Activated CD4-positive, alpha-beta T cell treated with anti-CD3 and anti-CD28 coated beads for 1 hour (primary cell): ENCODE data around the gene TRANK1.
"Not testable (repeated sequence)": the region's sequence is repeated elsewhere in the genome, so short reads cannot be mapped to it uniquely, and the experiment has no call there.

Source experiments
- DNase-seq: peaks from one replicate; pipeline ENCODE4 v3.0.0-alpha.2; 2020

Gene TRANK1

DNA sequence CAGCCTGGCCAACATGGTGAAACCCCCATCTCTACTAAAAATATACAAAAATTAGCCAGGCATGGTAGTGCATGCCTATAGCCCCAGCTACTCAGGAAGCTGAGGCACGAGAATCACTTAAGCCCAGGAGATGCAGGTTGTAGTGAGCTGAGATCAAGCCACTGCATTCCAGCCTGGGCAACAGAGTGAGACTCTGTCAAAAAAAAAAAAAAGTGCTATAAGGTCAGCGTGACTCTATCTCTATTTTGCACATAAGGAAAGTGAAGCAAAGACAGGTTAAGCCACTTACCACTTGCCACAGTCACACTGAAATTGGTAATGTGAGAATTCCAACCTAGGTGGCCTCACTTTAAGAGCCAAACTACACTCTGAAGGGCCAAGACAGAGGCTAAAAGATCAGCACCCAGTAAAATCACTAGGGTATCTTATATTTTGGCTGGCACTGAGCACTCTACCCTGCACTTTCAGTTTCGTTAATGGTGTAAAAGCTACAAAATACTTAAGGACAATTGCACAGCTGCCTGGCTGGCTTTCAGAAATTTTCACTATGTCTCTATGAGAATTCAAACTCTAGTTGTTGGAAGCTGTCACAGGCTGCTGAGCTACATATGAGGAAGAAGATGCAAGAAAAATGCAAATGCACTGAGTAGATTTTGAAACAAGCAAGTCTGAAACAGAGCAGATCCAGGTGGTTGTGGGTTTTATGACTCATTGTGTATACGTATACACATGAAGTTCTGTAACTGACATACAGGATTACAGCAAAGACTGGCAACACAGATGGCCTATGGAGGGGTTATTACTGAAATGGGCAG, 32.7 kb downstream of the TRANK1 start:
- DNase-seq: no peak

GRCh38 chr3:36909666-36910065, 35.2 kb downstream of the TRANK1 start:
- DNase-seq: no peak

- no peak for DNase-seq
Measured at GRCh38 chr3:36909181-36909580, 35.7 kb downstream of the TRANK1 start.

DNA sequence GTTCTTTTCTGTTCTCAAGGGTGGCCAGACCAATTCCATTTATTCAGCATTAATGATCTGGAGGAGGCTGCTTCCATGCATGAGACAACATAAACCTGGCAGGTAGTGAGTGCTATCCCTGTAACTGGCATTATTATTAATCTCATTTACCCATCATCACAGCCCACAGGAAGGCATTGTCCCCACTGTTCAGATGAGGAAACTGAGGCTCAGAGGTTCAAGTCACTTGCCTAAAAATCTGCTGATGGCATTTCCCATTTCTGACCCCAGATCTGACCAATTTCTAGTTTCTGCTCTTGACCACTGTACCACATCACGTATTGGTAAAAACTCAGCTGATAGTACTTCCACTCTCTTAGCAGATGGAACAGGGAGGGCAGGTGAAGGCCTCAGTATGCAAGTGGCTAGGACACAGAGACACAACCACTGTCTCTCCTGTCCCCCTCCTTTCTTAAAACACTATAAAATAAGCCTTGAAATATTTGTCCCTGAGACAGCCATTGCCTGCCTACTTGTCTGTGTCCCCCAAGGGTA, 36.1 kb downstream of the TRANK1 start:
- DNase-seq: no peak

DNA sequence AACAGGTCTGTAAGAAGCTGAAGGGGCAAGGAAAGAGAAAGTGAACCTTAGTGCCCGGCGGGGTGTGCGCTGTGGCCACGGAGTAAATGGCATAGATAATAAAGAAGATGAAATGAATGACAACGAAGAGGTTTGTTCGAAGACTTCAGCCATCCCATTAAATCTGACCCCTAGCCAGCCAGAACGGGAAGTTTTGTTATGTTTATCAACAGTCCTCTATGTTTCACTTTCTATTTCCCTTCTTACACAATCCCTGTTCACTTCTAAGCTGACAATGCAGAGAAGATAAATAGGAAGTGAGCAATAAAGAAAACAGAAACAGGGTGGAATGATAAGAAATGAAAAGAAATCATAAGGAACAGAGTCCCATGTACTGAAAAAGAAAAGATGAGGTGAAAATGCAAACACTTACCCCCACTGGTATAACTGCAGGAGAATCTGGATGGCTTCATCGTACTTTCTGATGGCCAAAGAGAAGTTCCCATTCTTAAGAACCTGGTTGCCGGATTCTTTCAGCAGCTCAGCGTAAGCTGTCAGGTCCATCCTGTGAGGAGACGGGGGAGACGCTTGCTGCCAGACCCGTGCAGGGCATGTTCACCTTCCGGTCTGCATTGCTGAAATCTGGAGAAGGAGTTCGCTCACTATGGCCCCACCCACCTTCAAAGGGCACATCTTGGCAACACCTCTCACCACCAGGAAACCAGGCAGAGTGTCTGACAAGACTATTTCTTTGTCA, 36.8 kb downstream of the TRANK1 start:
- peak; percentile 55 for DNase-seq

GRCh38 chr3:36906504-36907149, 38.2 kb downstream of the TRANK1 start:
- DNase-seq: no peak

DNA sequence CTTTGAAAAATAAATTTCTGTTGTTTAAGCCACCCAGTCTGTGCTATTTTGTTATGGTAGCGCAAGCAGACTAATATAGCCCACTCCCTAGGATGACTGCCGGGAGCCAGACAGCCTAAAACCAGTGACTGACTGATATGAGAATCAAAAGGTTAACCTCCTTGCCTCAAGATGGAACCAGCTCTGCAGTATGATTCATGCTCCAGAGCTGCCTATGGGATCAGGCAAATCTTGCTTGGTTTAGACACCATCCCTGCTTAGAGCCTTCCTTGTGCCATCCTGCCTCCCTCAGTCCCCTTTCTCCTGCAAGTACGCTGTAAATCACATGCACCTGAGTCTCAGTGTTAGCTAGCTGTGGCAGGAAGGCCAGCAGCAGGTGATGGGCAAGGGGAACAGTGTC, 39.3 kb downstream of the TRANK1 start:
- DNase-seq: no peak

GRCh38 chr3:36904641-36905040, 40.2 kb downstream of the TRANK1 start:
- DNase-seq: no peak

- DNase-seq: not testable (repeated sequence)
Measured at GRCh38 chr3:36904065-36904464, 40.8 kb downstream of the TRANK1 start.

- DNase-seq: no peak
Measured at GRCh38 chr3:36903119-36903882, 41.6 kb downstream of the TRANK1 start.

DNA sequence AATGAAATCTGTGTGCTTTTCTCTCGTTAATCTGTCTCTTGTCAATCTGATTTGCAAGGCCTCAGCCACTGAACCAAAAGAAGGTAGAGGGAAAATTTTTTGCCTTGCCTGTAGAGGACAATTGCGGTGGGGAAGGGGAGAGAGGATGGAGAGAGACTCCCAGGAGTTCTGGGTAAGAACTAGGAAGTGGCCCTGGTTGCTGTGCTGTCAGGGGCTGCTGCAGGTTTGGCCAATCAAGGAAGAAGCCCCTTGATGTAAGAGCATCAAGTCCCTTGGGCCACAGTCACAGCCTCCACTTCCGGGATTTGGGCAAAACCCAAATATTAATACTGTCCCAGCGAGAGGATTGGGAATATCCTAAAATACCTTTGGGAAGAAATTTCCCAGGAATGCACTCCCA, 43.3 kb downstream of the TRANK1 start:
- no peak for DNase-seq

GRCh38 chr3:36900474-36901443, 44.1 kb downstream of the TRANK1 start:
- no peak for DNase-seq

DNA sequence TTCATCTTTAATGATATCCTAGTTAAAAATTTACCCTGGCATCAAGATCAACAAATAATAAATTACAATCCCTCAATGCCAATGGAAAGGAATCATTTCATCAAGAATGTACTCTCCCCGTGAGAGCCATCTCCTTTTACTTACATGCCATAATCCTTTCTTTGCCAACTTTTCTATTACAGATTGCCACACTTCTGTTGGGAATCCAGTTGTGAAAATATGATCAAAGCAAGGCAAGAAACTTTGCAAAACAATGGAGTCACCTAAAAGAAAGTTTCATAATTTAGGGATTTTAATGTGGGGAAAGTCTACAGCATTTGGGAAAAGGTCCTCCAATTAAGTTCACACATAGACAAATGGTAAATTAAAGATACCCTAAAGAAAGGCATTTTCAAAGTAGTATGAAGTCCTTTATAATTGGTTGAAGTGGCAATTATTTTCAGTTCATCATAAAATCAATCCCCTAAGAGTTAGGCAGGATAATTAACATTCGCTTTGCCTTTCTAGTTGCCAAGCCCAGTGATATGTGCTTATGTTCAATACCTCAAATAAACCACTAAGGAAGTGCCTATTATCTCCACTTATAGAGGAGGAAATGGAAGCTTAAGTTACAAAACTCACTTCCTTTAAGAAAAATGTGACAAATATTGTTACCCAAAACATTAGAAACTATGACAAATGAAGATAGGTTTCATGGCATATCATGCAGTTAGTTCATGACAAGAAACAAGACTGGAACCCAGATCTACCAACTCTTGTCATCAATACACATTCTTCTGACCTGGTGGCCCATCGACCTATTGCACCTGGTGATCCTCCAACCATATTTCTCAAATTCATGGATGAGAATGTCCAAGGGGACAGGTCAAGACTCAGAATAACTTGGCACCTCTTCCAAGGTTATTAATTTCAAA, 49.1 kb downstream of the TRANK1 start:
- no peak for DNase-seq

DNA sequence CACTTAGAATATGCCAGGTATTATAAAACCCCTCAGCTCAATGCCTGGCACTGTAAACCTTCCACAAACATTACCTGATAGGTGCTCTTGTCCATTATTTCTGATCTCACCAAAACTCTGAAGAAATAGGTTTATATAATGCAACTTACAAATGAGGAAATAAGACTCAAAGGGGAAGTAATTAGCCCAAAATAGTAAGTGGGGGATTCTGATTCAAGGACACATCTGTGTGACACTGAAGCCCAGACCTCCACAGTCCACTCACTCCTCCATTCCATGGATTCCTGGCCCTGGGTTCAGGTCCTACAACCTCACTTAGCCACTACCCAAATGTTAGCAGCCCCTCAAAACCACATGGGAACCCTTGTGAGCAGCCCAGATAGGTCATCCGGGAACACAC, 49.9 kb downstream of the TRANK1 start:
- DNase-seq: no peak

GRCh38 chr3:36893826-36894225, 51.0 kb downstream of the TRANK1 start:
- no peak for DNase-seq

GRCh38 chr3:36893137-36893557, 51.7 kb downstream of the TRANK1 start:
- DNase-seq: no peak

GRCh38 chr3:36892457-36893136, 52.3 kb downstream of the TRANK1 start:
- DNase-seq: no peak

GRCh38 chr3:36891701-36892160, 53.1 kb downstream of the TRANK1 start:
- DNase-seq: no peak

DNA sequence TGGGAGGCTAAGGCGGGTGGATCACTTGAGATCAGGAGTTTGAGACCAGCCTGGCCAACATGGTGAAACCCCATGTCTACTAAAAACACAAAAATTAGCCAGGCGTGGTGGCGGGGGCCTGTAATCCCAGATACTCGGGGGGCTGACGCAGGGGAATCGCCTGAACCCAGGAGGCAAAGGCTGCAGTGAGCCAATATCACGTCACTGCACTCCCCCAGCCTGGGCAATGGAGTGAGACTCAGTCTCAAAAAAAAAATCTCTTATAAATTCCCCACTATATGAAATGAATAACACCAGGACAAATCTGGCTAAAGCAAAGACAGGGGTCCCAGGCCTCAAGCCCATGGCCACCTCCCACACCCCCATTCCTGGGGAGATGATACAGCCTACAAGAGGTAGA, 53.8 kb downstream of the TRANK1 start:
- DNase-seq: not testable (repeated sequence)

GRCh38 chr3:36890261-36890660, 54.6 kb downstream of the TRANK1 start:
- DNase-seq: no peak
